ENCODE results near the gene TBK1. TPM values are rescaled to one million over a fixed set of nuclear protein-coding genes. Genes with fewer than 3 reads are reported as not detected.

Gene TBK1
- total and polyA plus RNA-seq, 9 of the 15 experiments (the other 6 are each of a cell fraction or from before 2014, with no cell fraction given): 20.4 to 42.0 (median 27.8) TPM

DNA sequence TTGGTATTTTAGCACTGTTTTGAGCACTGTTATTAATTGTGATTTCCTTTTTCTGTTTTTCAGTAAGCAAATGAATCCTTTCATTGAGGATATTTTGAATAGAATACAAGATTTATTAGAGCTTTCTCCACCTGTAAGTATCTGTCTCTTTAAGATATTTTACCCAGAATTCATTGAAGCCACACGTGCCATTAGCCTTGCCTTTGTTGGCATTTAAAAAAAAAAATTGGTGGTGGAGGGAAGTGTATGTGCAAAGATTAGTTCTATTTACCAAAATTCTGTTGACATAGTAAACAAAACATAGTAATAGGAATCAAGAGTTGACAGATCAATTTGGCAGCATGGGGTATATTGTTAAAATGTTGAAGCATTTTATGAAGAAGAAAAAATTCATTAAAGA is 23.9 kb upstream of the TBK1 start:
- H3K9me1 ChIP-seq (ENCODE audit: control insufficient read depth, insufficient read depth, low read length): no peaks in the 10 kb centered on the region
- H3K36me3 ChIP-seq (ENCODE audit: control insufficient read depth, insufficient read depth, low read length): peaks cover 96% of the 10 kb centered on the region
- in situ Hi-C loops (cut with MboI) (no loop called here), intact Hi-C loops (cut with micrococcal nuclease) (no loop called here)
- CTCF ChIA-PET (ENCODE audit: low intra/inter-chr PET ratio): no interaction called here
- ATAC-seq (no peak), FAIRE-seq (no peak), DNase-seq (ENCODE audit: extremely low read depth in 1 of 4, low spot score in 3 of 4) (no peak)
- peaks cover 3% of the 10 kb centered on the region; the same call in 1 of the 3 replicates for H3K79me2 ChIP-seq (ENCODE audit: control insufficient read depth, insufficient read depth, low read length)
- no peak overlapping the region for H3K4me3 ChIP-seq
- TF ChIP-seq SAFB2 (IDR thresholded peaks at IDR 0.05; ENCODE audit: borderline replicate concordance, low read depth, low read length, severe bottlenecking) (no peak), RBM14 (IDR thresholded peaks at IDR 0.05; ENCODE audit: borderline replicate concordance, insufficient read depth, low read depth, low read length) (no peak), ZNF77 (CRISPR knock-in tag; IDR thresholded peaks at IDR 0.05) (no peak)
- H3K9me3 ChIP-seq (replicated peaks; ENCODE audit: control insufficient read depth, insufficient read depth, low read depth, low read length): no peaks in the 10 kb centered on the region
- no peak overlapping the region for H3K27ac ChIP-seq (ENCODE audit: extremely low read depth, low read depth, low read length)
- H3K9ac ChIP-seq (ENCODE audit: insufficient read depth in 1 of 2, low read depth in 2 of 2, low read length in 2 of 2): no peak overlapping the region
- H3K4me1 ChIP-seq (replicated peaks in 1 of 2; ENCODE audit: control insufficient read depth in 2 of 2, insufficient read depth in 2 of 2, low read length in 2 of 2): no peaks in the 10 kb centered on the region
- no peaks in the 10 kb centered on the region for H4K20me1 ChIP-seq (replicated peaks; ENCODE audit: control insufficient read depth, insufficient read depth, low read length)
- H2AFZ ChIP-seq (ENCODE audit: low read depth, low read length): no peak overlapping the region
- POLR2A ChIA-PET: interaction anchor here (0.9 to 1.8 kb wide), 4 partner anchors 9 to 23 kb away, joined by 3 to 5 read pairs (median 4); no protein-coding TSS in a partner anchor
- H3K27me3 ChIP-seq (ENCODE audit: control insufficient read depth in 2 of 2, insufficient read depth in 2 of 2, low read length in 2 of 2): no peaks in the 10 kb centered on the region
- H3K4me2 ChIP-seq (ENCODE audit: insufficient read depth, low read length): no peak overlapping the region
- 62% methylated on average over 1 of the region's 1 CpG for WGBS (ENCODE audit: insufficient coverage, low coverage, missing lambda C conversion rate)
- no TSS peak for BruUV-seq (replicated peaks)

DNA sequence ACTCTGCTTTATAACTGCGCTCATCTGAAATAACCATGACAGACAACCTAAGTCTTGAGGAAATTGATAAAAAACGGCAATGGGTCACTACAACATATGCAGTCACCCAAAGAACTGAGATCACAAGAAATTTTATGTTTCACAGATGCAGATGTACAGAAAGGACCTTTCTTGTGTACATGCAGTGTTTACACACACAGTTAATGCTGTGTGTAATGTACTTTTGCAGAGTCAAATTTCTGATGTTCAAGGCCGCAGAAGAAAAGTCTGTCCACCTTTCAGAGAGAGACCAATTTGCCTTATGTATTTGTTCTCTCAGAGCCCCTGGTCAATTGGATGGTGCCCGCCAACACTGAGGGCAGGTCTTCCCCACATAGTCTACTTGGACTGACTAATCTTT is 23.0 kb upstream of the TBK1 start:
- DNase-seq (ENCODE audit: extremely low read depth in 1 of 4, low spot score in 3 of 4) (no peak), ATAC-seq (no peak; the same call in 2 of the 3 replicates), FAIRE-seq (no peak)
- peaks cover 96% of the 10 kb centered on the region for H3K36me3 ChIP-seq (ENCODE audit: control insufficient read depth, insufficient read depth, low read length)
- no peaks in the 10 kb centered on the region for H3K4me1 ChIP-seq (replicated peaks in 1 of 2; ENCODE audit: control insufficient read depth in 2 of 2, insufficient read depth in 2 of 2, low read length in 2 of 2)
- no peaks in the 10 kb centered on the region for H4K20me1 ChIP-seq (replicated peaks; ENCODE audit: control insufficient read depth, insufficient read depth, low read length)
- H2AFZ ChIP-seq (ENCODE audit: low read depth, low read length): no peak overlapping the region
- no TSS peak for BruUV-seq (replicated peaks)
- no peaks in the 10 kb centered on the region for H3K9me1 ChIP-seq (ENCODE audit: control insufficient read depth, insufficient read depth, low read length)
- 90% methylated on average over 4 of the region's 4 CpGs for WGBS (ENCODE audit: insufficient coverage, low coverage, missing lambda C conversion rate)
- no peaks in the 10 kb centered on the region for H3K27me3 ChIP-seq (ENCODE audit: control insufficient read depth in 2 of 2, insufficient read depth in 2 of 2, low read length in 2 of 2)
- ChIA-PET POLR2A (interaction anchor here (1.2 kb wide), 1 partner anchor 22 kb away, joined by 4 read pairs; no protein-coding TSS in a partner anchor), CTCF (ENCODE audit: low intra/inter-chr PET ratio) (no interaction called here)
- no peak overlapping the region for H3K4me3 ChIP-seq
- no peak overlapping the region for H3K27ac ChIP-seq (ENCODE audit: extremely low read depth, low read depth, low read length)
- H3K9ac ChIP-seq (ENCODE audit: insufficient read depth in 1 of 2, low read depth in 2 of 2, low read length in 2 of 2): no peak overlapping the region
- H3K79me2 ChIP-seq (ENCODE audit: control insufficient read depth, insufficient read depth, low read length): peaks cover 3% of the 10 kb centered on the region; the same call in 1 of the 3 replicates
- H3K4me2 ChIP-seq (ENCODE audit: insufficient read depth, low read length): no peak overlapping the region
- in situ Hi-C loops (cut with MboI) (no loop called here), intact Hi-C loops (cut with micrococcal nuclease) (no loop called here)
- no peaks in the 10 kb centered on the region for H3K9me3 ChIP-seq (replicated peaks; ENCODE audit: control insufficient read depth, insufficient read depth, low read depth, low read length)
- TF ChIP-seq TOE1 (IDR thresholded peaks at IDR 0.05; ENCODE audit: borderline replicate concordance) (no peak), TOE1 (CRISPR knock-in tag; IDR thresholded peaks at IDR 0.05; ENCODE audit: borderline replicate concordance, low read depth) (no peak), HSF4 (CRISPR knock-in tag; IDR thresholded peaks at IDR 0.05; ENCODE audit: borderline replicate concordance) (no peak), TAL1 (IDR thresholded peaks at IDR 0.05) (no peak), ZNF143 (CRISPR knock-in tag; IDR thresholded peaks at IDR 0.05) (no peak), TSC22D4 (tag; IDR thresholded peaks at IDR 0.05) (no peak), XRCC3 (IDR thresholded peaks at IDR 0.05) (no peak), NEUROD1 (IDR thresholded peaks at IDR 0.05; ENCODE audit: borderline replicate concordance, low read depth, low read length, partially characterized antibody) (no peak)
- TF ChIP-seq, protein P1, sequence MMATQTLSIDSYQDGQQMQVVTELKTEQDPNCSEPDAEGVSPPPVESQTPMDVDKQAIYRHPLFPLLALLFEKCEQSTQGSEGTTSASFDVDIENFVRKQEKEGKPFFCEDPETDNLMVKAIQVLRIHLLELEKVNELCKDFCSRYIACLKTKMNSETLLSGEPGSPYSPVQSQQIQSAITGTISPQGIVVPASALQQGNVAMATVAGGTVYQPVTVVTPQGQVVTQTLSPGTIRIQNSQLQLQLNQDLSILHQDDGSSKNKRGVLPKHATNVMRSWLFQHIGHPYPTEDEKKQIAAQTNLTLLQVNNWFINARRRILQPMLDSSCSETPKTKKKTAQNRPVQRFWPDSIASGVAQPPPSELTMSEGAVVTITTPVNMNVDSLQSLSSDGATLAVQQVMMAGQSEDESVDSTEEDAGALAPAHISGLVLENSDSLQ (IDR thresholded peaks at IDR 0.05): no peak
